AG10803 (cell line): ENCODE measurements around the gene LDLRAD4.
A peak's percentile ranks its signal among the peaks of the same experiment; 100 is the strongest.

Experiments used
- DNase-seq: peaks from one replicate; pipeline ENCODE4 v3.0.0; 2010; ENCODE audit warnings: low read depth
- H3K4me3 ChIP-seq: 2 replicates; pipeline ENCODE4 v1.5.1; 2011; ENCODE audit warnings: mild to moderate bottlenecking, low read length, control low read depth
- CTCF ChIP-seq: conservative IDR thresholded peaks from 2 replicates; pipeline ENCODE4 v1.5.1; 2011; ENCODE audit warnings: mild to moderate bottlenecking, low read length, control low read depth, inconsistent platforms

The LDLRAD4 gene

GRCh38 chr18:13371689-13372418 is 153.3 kb downstream of the LDLRAD4 start:
- no peak overlapping the region for H3K4me3 ChIP-seq
- DNase-seq = no peak
- TF ChIP-seq CTCF = no peak

- DNase-seq = peak; percentile 45
- TF ChIP-seq CTCF = no peak
- no peak overlapping the region for H3K4me3 ChIP-seq
Measured at GRCh38 chr18:13372531-13372951, 154.0 kb downstream of the LDLRAD4 start.

- TF ChIP-seq CTCF = no peak
- no peak overlapping the region for H3K4me3 ChIP-seq
- DNase-seq = no peak
Measured at GRCh38 chr18:13374096-13374467, 155.5 kb downstream of the LDLRAD4 start.

- TF ChIP-seq CTCF = no peak
- no peak for DNase-seq
- no peak overlapping the region for H3K4me3 ChIP-seq
Measured at GRCh38 chr18:13374468-13375301, 156.1 kb downstream of the LDLRAD4 start.

- 0 out of 2 replicates have a peak, but pooled peaks have one; percentile 5 for TF ChIP-seq CTCF
- no peak overlapping the region for H3K4me3 ChIP-seq
- DNase-seq = peak; percentile 83
Measured at GRCh38 chr18:13375302-13376255, 157.0 kb downstream of the LDLRAD4 start.

- no peak overlapping the region for H3K4me3 ChIP-seq
- no peak for TF ChIP-seq CTCF
- no peak for DNase-seq
Measured at GRCh38 chr18:13376298-13376840, 157.8 kb downstream of the LDLRAD4 start.
